ENCODE results near the gene TRPC6. TPM values are rescaled to one million over a fixed set of nuclear protein-coding genes. Genes with fewer than 3 reads are reported as not detected.

The TRPC6 gene
- total RNA-seq, 1 donor from 2014 or later, result not detected

DNA sequence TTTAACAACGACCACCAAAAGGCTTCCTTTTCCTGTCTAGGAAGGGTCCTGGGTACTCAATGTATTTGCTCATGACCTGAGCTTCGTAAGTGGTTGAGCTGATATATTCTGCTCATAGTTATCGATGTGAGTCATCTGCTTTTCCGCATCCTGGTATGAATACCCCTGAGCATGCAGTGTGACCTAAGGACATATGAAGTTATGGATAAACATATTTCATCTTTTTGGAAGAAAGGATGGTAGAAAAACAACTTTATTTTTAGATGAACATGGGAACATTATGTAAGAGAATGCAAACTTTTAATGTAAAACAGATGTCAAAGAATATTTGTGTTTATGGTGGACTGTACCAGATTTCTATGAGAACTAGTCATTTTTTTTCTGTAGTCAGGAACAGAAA lies 28.4 kb downstream of the TRPC6 start:
- no peaks in the 10 kb centered on the region for H3K36me3 ChIP-seq (ENCODE audit: control insufficient read depth, insufficient read depth, low read length)
- H3K4me3 ChIP-seq (ENCODE audit: low read depth, low read length), result no peak overlapping the region
- no peaks in the 10 kb centered on the region for H3K27me3 ChIP-seq (ENCODE audit: control insufficient read depth, insufficient read depth, low read length)
- TF ChIP-seq, protein P1, sequence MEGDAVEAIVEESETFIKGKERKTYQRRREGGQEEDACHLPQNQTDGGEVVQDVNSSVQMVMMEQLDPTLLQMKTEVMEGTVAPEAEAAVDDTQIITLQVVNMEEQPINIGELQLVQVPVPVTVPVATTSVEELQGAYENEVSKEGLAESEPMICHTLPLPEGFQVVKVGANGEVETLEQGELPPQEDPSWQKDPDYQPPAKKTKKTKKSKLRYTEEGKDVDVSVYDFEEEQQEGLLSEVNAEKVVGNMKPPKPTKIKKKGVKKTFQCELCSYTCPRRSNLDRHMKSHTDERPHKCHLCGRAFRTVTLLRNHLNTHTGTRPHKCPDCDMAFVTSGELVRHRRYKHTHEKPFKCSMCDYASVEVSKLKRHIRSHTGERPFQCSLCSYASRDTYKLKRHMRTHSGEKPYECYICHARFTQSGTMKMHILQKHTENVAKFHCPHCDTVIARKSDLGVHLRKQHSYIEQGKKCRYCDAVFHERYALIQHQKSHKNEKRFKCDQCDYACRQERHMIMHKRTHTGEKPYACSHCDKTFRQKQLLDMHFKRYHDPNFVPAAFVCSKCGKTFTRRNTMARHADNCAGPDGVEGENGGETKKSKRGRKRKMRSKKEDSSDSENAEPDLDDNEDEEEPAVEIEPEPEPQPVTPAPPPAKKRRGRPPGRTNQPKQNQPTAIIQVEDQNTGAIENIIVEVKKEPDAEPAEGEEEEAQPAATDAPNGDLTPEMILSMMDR (IDR thresholded peaks at IDR 0.05; ENCODE audit: insufficient read depth, low read length, poor library complexity, severe bottlenecking), result no peak
- no peak for DNase-seq (ENCODE audit: low read depth)

DNA sequence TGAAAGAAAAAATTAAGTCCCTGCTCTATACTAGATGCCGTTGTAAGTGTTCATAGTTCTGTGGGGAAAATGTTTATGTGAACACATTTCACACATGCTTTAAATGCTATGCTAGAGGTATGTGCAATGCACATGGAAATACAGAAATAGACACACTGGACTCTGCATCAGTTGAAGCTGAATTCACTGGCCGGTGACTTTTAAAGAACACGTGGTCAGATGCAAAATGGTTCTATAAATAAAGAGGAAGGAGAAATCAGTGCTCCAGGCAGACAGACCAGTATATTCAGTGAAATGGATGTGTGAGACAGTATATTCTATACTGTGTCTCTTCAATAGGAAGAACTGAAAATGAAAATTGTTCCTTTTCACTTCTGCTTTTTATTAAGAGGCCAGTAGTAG lies 29.9 kb downstream of the TRPC6 start:
- Histone ChIP-seq H3K27me3 (ENCODE audit: control insufficient read depth, insufficient read depth, low read length) (no peaks in the 10 kb centered on the region), H3K36me3 (ENCODE audit: control insufficient read depth, insufficient read depth, low read length) (no peaks in the 10 kb centered on the region), H3K4me3 (ENCODE audit: low read depth, low read length) (no peak overlapping the region)
- TF ChIP-seq, protein P1 (IDR thresholded peaks at IDR 0.05; ENCODE audit: insufficient read depth, low read length, poor library complexity, severe bottlenecking), result no peak
- DNase-seq (ENCODE audit: low read depth), result no peak

DNA sequence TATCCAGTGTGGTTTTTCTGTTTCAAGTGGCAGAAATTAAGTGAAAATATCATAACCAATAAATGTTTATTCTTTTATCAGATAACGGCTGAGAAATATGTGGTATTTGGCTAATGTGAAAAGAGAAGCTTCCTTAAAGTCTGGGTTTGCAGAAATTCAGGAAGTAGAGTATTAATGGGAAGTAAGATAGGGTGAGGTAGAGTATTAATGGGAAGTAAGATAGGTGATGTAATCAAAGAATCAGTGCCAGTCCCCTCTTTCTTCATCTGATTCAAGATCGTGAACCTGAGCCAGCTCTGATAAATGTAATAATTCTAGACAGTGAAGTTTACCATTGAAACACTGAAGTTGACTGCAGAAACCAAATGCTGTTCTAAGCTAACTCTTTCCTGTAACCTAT lies 30.9 kb downstream of the TRPC6 start:
- TF ChIP-seq, protein P1 (IDR thresholded peaks at IDR 0.05; ENCODE audit: insufficient read depth, low read length, poor library complexity, severe bottlenecking), result no peak
- Histone ChIP-seq H3K4me3 (ENCODE audit: low read depth, low read length) (no peak overlapping the region), H3K27me3 (ENCODE audit: control insufficient read depth, insufficient read depth, low read length) (no peaks in the 10 kb centered on the region), H3K36me3 (ENCODE audit: control insufficient read depth, insufficient read depth, low read length) (no peaks in the 10 kb centered on the region)
- no peak for DNase-seq (ENCODE audit: low read depth)

DNA sequence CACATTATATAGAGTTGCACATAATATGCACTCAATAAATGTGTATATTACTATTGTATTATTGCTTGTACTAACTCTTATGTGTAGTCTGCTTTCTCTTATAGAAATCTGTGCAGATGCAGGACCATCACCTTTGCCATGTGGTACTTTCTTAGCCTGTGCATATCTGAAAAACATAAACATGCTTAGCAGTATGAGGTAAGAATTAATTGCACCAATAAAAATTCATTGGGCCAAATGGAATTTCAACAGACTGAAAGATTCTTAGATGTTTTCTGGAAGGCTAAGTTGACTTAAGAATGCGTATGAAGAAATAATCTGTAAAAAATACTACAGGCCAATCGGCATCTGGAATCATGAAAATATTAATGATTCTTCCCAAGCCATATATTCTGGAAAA lies 55.3 kb downstream of the TRPC6 start:
- no peaks in the 10 kb centered on the region for H3K27me3 ChIP-seq (ENCODE audit: control insufficient read depth, insufficient read depth, low read length)
- no peaks in the 10 kb centered on the region for H3K36me3 ChIP-seq (ENCODE audit: control insufficient read depth, insufficient read depth, low read length)
- no peak overlapping the region for H3K4me3 ChIP-seq (ENCODE audit: low read depth, low read length)
- TF ChIP-seq, protein P1 (IDR thresholded peaks at IDR 0.05; ENCODE audit: insufficient read depth, low read length, poor library complexity, severe bottlenecking), result no peak
- no peak for DNase-seq (ENCODE audit: low read depth)

DNA sequence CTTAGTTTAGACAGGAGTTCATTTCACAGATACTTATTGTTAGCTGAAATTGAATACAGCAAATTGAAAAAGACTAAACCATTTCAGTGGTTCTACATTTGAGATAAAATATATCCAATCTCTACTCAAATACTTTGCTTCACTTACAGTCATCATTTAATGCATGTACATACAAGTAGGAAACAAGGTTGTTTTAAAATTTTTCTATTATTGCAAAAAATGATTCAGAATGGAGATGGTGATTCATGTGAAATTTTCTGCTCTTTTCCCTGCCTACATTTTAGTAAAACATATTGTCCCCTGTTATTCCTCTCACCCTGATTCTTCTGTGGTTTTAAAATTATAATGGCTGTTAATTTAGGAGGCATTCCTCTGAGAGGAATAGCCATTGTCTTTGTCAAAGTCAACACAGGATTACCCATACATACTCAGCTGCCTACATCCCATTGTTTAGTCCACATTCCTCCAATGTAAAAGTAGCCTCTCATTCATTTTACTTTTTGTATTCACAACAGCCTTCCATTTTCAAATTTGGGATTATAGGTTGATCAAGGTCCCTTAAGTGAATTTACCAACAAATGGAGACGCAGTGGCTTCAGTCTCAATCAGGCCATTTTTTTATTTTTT lies 60.1 kb downstream of the TRPC6 start:
- no peak for DNase-seq (ENCODE audit: low read depth)
- Histone ChIP-seq H3K36me3 (ENCODE audit: control insufficient read depth, insufficient read depth, low read length) (no peaks in the 10 kb centered on the region), H3K4me3 (ENCODE audit: low read depth, low read length) (no peak overlapping the region), H3K27me3 (ENCODE audit: control insufficient read depth, insufficient read depth, low read length) (no peaks in the 10 kb centered on the region)
- TF ChIP-seq, protein P1 (IDR thresholded peaks at IDR 0.05; ENCODE audit: insufficient read depth, low read length, poor library complexity, severe bottlenecking), result no peak

DNA sequence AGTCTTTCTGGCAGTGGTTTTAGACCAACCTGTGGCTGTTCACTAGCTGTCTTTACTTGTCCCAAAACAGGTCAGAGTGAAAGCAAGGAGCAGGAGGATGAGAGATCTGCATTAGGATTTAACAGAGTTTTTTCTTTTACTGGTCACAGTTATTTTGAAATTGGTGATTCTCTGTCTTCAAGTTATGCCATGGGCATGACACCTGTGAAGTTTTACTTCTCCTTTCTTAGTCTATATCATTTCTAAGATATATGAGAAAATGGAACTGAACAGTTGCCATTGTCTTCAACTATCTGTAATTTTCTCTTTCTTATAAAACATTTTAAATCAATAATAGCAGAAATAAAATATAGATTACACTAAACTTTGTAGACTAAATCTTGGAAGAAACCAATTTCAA lies 60.6 kb downstream of the TRPC6 start:
- DNase-seq (ENCODE audit: low read depth), result no peak
- H3K4me3 ChIP-seq (ENCODE audit: low read depth, low read length), result no peak overlapping the region
- H3K36me3 ChIP-seq (ENCODE audit: control insufficient read depth, insufficient read depth, low read length), result no peaks in the 10 kb centered on the region
- H3K27me3 ChIP-seq (ENCODE audit: control insufficient read depth, insufficient read depth, low read length), result no peaks in the 10 kb centered on the region
- TF ChIP-seq, protein P1 (IDR thresholded peaks at IDR 0.05; ENCODE audit: insufficient read depth, low read length, poor library complexity, severe bottlenecking), result no peak
